Loucy (cell line): ENCODE measurements around the gene TMEM87A.

Source experiments
- H2AFZ ChIP-seq: fragments of 200-600 bp; sonication (generic); 2 replicates; pipeline ENCODE4 v1.6.0; 2016; ENCODE audit warnings: antibody characterized with exemption, mild to moderate bottlenecking, low read length, moderate library complexity
- H3F3A ChIP-seq: fragments of 200-600 bp; 2 replicates; pipeline ENCODE4 v1.6.0; 2016; ENCODE audit warnings: antibody characterized with exemption, low read depth, mild to moderate bottlenecking
- H3K27me3 ChIP-seq: fragments of 200-600 bp; sonication (generic); 2 replicates; pipeline ENCODE4 v1.6.1; 2014; ENCODE audit warnings: low read length, mild to moderate bottlenecking; ENCODE audit not compliant: insufficient read depth, poor library complexity, severe bottlenecking
- H3K36me3 ChIP-seq: fragments of 200-600 bp; sonication (generic); 2 replicates; pipeline ENCODE4 v1.6.1; 2016; ENCODE audit warnings: low read length; ENCODE audit not compliant: insufficient read depth
- H3K4me1 ChIP-seq: fragments of 200-600 bp; sonication (generic); 2 replicates; pipeline ENCODE4 v1.5.1; 2014; ENCODE audit warnings: low read length, mild to moderate bottlenecking; ENCODE audit not compliant: insufficient read depth, poor library complexity, severe bottlenecking
- H3K4me2 ChIP-seq: fragments of 200-600 bp; sonication (generic); 2 replicates; pipeline ENCODE4 v1.6.0; 2014; ENCODE audit warnings: antibody characterized with exemption, low read length, low read depth, mild to moderate bottlenecking; ENCODE audit not compliant: poor library complexity, severe bottlenecking
- H3K4me3 ChIP-seq: fragments of 200-600 bp; sonication (generic); 2 replicates; pipeline ENCODE4 v1.5.1; 2014; ENCODE audit warnings: low read length, mild to moderate bottlenecking, mixed read lengths; ENCODE audit not compliant: poor library complexity, severe bottlenecking
- H3K79me2 ChIP-seq: fragments of 200-600 bp; sonication (generic); 2 replicates; pipeline ENCODE4 v1.6.1; 2014; ENCODE audit warnings: low read length; ENCODE audit not compliant: insufficient read depth
- H3K9ac ChIP-seq: fragments of 200-600 bp; sonication (generic); 2 replicates; pipeline ENCODE4 v1.6.0; 2014; ENCODE audit warnings: mild to moderate bottlenecking, low read depth, low read length, moderate library complexity; ENCODE audit not compliant: poor library complexity, severe bottlenecking
- H3K9me2 ChIP-seq: fragments of 200-600 bp; sonication (generic); replicated peaks from 2 replicates; pipeline ENCODE4 v1.6.1; 2016; ENCODE audit warnings: low read depth, low read length, mixed read lengths
- H3K9me3 ChIP-seq: fragments of 200-600 bp; sonication (generic); 2 replicates; pipeline ENCODE4 v1.6.1; 2014; ENCODE audit warnings: mild to moderate bottlenecking, antibody characterized with exemption, low read length, low read depth; ENCODE audit not compliant: insufficient read depth
- H4K20me1 ChIP-seq: fragments of 200-600 bp; sonication (generic); 2 replicates; pipeline ENCODE4 v1.6.0; 2014; ENCODE audit warnings: antibody characterized with exemption, low read length, mild to moderate bottlenecking; ENCODE audit not compliant: insufficient read depth, poor library complexity, severe bottlenecking
- CTCF ChIP-seq: fragments of 200-600 bp; sonication (generic); conservative IDR thresholded peaks from 2 replicates; pipeline ENCODE4 v1.5.1; 2014; ENCODE audit warnings: mild to moderate bottlenecking, antibody characterized with exemption, low read length
- EZH2phosphoT487 ChIP-seq: fragments of 200-600 bp; IDR thresholded peaks from 2 replicates; pipeline ENCODE4 v1.6.1; 2018; ENCODE audit warnings: antibody characterized with exemption, mild to moderate bottlenecking, moderate library complexity, borderline replicate concordance

TMEM87A gene

GRCh38 chr15:42202653-42203052, 70.6 kb downstream of the TMEM87A start:
- H3F3A ChIP-seq: no peaks in the 10 kb centered on the region
- H2AFZ ChIP-seq: no peak overlapping the region
- H3K4me1 ChIP-seq: peaks cover 23% of the 10 kb centered on the region
- H3K36me3 ChIP-seq: no peaks in the 10 kb centered on the region; the same call in 1 of the 2 replicates
- H3K4me2 ChIP-seq: no peak overlapping the region
- H4K20me1 ChIP-seq: no peaks in the 10 kb centered on the region
- no peak overlapping the region for H3K4me3 ChIP-seq
- no peaks in the 10 kb centered on the region for H3K27me3 ChIP-seq
- peaks cover 27% of the 10 kb centered on the region for H3K79me2 ChIP-seq
- no peak overlapping the region for H3K9ac ChIP-seq
- TF ChIP-seq CTCF (no peak), EZH2phosphoT487 (no peak)
- H3K9me2 ChIP-seq: no peaks in the 10 kb centered on the region
- no peaks in the 10 kb centered on the region for H3K9me3 ChIP-seq

- no peaks in the 10 kb centered on the region; the same call in 1 of the 2 replicates for H3K36me3 ChIP-seq
- peaks cover 19% of the 10 kb centered on the region; the same call in 1 of the 2 replicates for H3K79me2 ChIP-seq
- TF ChIP-seq EZH2phosphoT487: no peak
- TF ChIP-seq CTCF: no peak
Measured at GRCh38 chr15:42201801-42202200, 71.4 kb downstream of the TMEM87A start.

GRCh38 chr15:42199126-42199525, 74.1 kb downstream of the TMEM87A start:
- no peaks in the 10 kb centered on the region; the same call in 1 of the 2 replicates for H3K36me3 ChIP-seq
- H3F3A ChIP-seq: no peaks in the 10 kb centered on the region
- H3K9ac ChIP-seq: no peak overlapping the region
- H3K9me3 ChIP-seq: no peaks in the 10 kb centered on the region
- H3K4me2 ChIP-seq: no peak overlapping the region
- H4K20me1 ChIP-seq: no peaks in the 10 kb centered on the region
- H3K27me3 ChIP-seq: no peaks in the 10 kb centered on the region
- H3K9me2 ChIP-seq: no peaks in the 10 kb centered on the region
- no peaks in the 10 kb centered on the region for H3K4me1 ChIP-seq
- TF ChIP-seq CTCF (no peak), EZH2phosphoT487 (no peak)
- H2AFZ ChIP-seq: no peak overlapping the region
- H3K79me2 ChIP-seq: 0 out of 2 replicates have a peak, but pooled peaks cover 6% of the 10 kb centered on the region
- H3K4me3 ChIP-seq: no peak overlapping the region

More at GRCh38 chr15:42201801-42202200, 71.4 kb downstream of the TMEM87A start:
- H4K20me1 ChIP-seq: no peaks in the 10 kb centered on the region
- no peaks in the 10 kb centered on the region for H3F3A ChIP-seq
- no peaks in the 10 kb centered on the region for H3K9me2 ChIP-seq
- H3K4me2 ChIP-seq: no peak overlapping the region
- peaks cover 16% of the 10 kb centered on the region for H3K4me1 ChIP-seq
- H3K9ac ChIP-seq: no peak overlapping the region
- H2AFZ ChIP-seq: no peak overlapping the region
- H3K9me3 ChIP-seq: no peaks in the 10 kb centered on the region
- H3K4me3 ChIP-seq: no peak overlapping the region
- no peaks in the 10 kb centered on the region for H3K27me3 ChIP-seq
